Gastrocnemius medialis (tissue), 4 donors: ENCODE results near the gene PPIL1.

Experiments
- CTCF ChIP-seq, 5 experiments: fragments of 450-650 bp in 3 of 5; fragments of 200-600 bp in 2 of 5; sonication (generic) in 2 of 5; IDR thresholded peaks in 4 of 5; conservative IDR thresholded peaks in 1 of 5; 1 replicate in 4 of 5; 2 replicates in 1 of 5; pipeline ENCODE4 v1.5.1; 2016 to 2019; ENCODE audit warnings: antibody characterized with exemption in 5 of 5, mild to moderate bottlenecking in 3 of 5, moderate library complexity in 3 of 5
- POLR2A ChIP-seq, 2 donors: fragments of 450-650 bp; IDR thresholded peaks; one replicate each; pipeline ENCODE4 v1.6.1; 2017; ENCODE audit warnings: antibody characterized with exemption in 2 of 2, mild to moderate bottlenecking in 2 of 2, moderate library complexity in 2 of 2

- TF ChIP-seq CTCF (IDR thresholded peaks at IDR 0.05 in 4 of 5, conservative IDR thresholded peaks at IDR 0.05 in 1 of 5) (no peak), POLR2A (IDR thresholded peaks at IDR 0.05) (no peak)
Measured at GRCh38 chr6:36893976-36894932, 19.7 kb upstream of the PPIL1 start.
